Neuronal stem cell (in vitro differentiated cells): ENCODE results near the gene SSR1.

Experiments used
- DNase-seq: peaks from one replicate; pipeline ENCODE4 v3.0.0-alpha.2; 2013; ENCODE audit warnings: low spot score
- H2AFZ ChIP-seq: one replicate; pipeline ENCODE4 v1.6.1; 2013; ENCODE audit warnings: mild to moderate bottlenecking, low read length, inconsistent platforms
- H2AK5ac ChIP-seq: 2 replicates; pipeline ENCODE4 v1.6.1; 2013; ENCODE audit warnings: low read depth, mild to moderate bottlenecking, inconsistent platforms, low read length, moderate library complexity, mixed read lengths
- H2BK120ac ChIP-seq: 2 replicates; pipeline ENCODE4 v1.6.1; 2013; ENCODE audit warnings: low read depth, mild to moderate bottlenecking, inconsistent platforms, low read length, moderate library complexity, mixed read lengths
- H2BK12ac ChIP-seq: one replicate; pipeline ENCODE4 v1.6.1; 2013; ENCODE audit warnings: low read length, inconsistent platforms
- H2BK15ac ChIP-seq: 2 replicates; pipeline ENCODE4 v1.6.1; 2013; ENCODE audit warnings: mild to moderate bottlenecking, low read length, inconsistent platforms, mixed read lengths
- H2BK5ac ChIP-seq: one replicate; pipeline ENCODE4 v1.6.1; 2013; ENCODE audit warnings: inconsistent platforms, mild to moderate bottlenecking, low read length, moderate library complexity
- H3K14ac ChIP-seq: one replicate; pipeline ENCODE4 v1.6.1; 2013; ENCODE audit warnings: low read length, inconsistent platforms
- H3K18ac ChIP-seq: 2 replicates; pipeline ENCODE4 v1.6.1; 2013; ENCODE audit warnings: low read length, inconsistent platforms
- H3K23ac ChIP-seq: 2 replicates; pipeline ENCODE4 v1.6.1; 2013; ENCODE audit warnings: low read depth, mild to moderate bottlenecking, mixed read lengths, low read length, inconsistent platforms; ENCODE audit not compliant: poor library complexity
- H3K27ac ChIP-seq: replicated peaks from 3 replicates; pipeline ENCODE4 v1.5.1; 2013; ENCODE audit warnings: low read length, inconsistent platforms
- H3K27me3 ChIP-seq, 3 experiments: 2 replicates each; pipeline ENCODE4 v1.6.1; 2013; ENCODE audit warnings: low read length in 3 of 3, mild to moderate bottlenecking in 2 of 3, inconsistent platforms in 1 of 3, low read depth in 1 of 3, mixed read lengths in 1 of 3, moderate library complexity in 1 of 3; ENCODE audit not compliant: control insufficient read depth in 3 of 3, insufficient read depth in 3 of 3
- H3K36me3 ChIP-seq, 2 donors: replicated peaks in 1 of 2; 2 replicates each; pipeline ENCODE4 v1.6.1; 2013; ENCODE audit warnings: low read length in 2 of 2; ENCODE audit not compliant: control insufficient read depth in 2 of 2, insufficient read depth in 2 of 2
- H3K4ac ChIP-seq: 2 replicates; pipeline ENCODE4 v1.6.1; 2013; ENCODE audit warnings: inconsistent platforms, mild to moderate bottlenecking, low read length, moderate library complexity
- H3K4me1 ChIP-seq, 2 donors: 1 replicate in 1 of 2; 2 replicates in 1 of 2; pipeline ENCODE4 v1.6.1; 2013; ENCODE audit warnings: low read length in 2 of 2, low read depth in 1 of 2; ENCODE audit not compliant: control insufficient read depth in 2 of 2, insufficient read depth in 1 of 2
- H3K4me2 ChIP-seq: one replicate; pipeline ENCODE4 v1.6.1; 2013; ENCODE audit warnings: mild to moderate bottlenecking, low read length, inconsistent platforms; ENCODE audit not compliant: insufficient read depth, poor library complexity, severe bottlenecking
- H3K4me3 ChIP-seq, 2 donors: 2 replicates each; pipeline ENCODE4 v1.5.1; 2013; ENCODE audit warnings: low read length in 2 of 2, mild to moderate bottlenecking in 2 of 2, inconsistent platforms in 1 of 2, moderate library complexity in 1 of 2
- H3K79me1 ChIP-seq: one replicate; pipeline ENCODE4 v1.6.1; 2013; ENCODE audit warnings: low read depth, mild to moderate bottlenecking, inconsistent platforms, low read length, moderate library complexity
- H3K9ac ChIP-seq: one replicate; pipeline ENCODE4 v1.6.1; 2013; ENCODE audit warnings: mild to moderate bottlenecking, low read depth, low read length, inconsistent platforms; ENCODE audit not compliant: poor library complexity
- H3K9me3 ChIP-seq, 2 donors: replicated peaks in 1 of 2; 2 replicates each; pipeline versions ENCODE3 to v1.6.1; 2013; ENCODE audit warnings: low read length in 2 of 2, mild to moderate bottlenecking in 2 of 2, inconsistent platforms in 1 of 2, low read depth in 1 of 2, mixed read lengths in 1 of 2, moderate library complexity in 1 of 2; ENCODE audit not compliant: control insufficient read depth in 2 of 2, insufficient read depth in 1 of 2
- H4K8ac ChIP-seq: one replicate; pipeline ENCODE4 v1.6.1; 2013; ENCODE audit warnings: low read depth, mild to moderate bottlenecking, inconsistent platforms, low read length, moderate library complexity
- H4K91ac ChIP-seq: one replicate; pipeline ENCODE4 v1.6.1; 2013; ENCODE audit warnings: low read length, low read depth, mild to moderate bottlenecking, inconsistent platforms; ENCODE audit not compliant: poor library complexity
- WGBS, 2 donors: extraction: QIAGEN DNeasy Blood & Tissue Kit; methylation state at CpG; one replicate each; pipeline ENCODE4 v1.1.7; 2013; ENCODE audit warnings: missing lambda C conversion rate in 2 of 2, mixed read lengths in 1 of 2; ENCODE audit not compliant: insufficient read length in 2 of 2, insufficient replicate concordance in 1 of 2; ENCODE audit errors: extremely low coverage in 2 of 2; 5-methylcytosine and 5-hydroxymethylcytosine counted together

SSR1 gene

DNA sequence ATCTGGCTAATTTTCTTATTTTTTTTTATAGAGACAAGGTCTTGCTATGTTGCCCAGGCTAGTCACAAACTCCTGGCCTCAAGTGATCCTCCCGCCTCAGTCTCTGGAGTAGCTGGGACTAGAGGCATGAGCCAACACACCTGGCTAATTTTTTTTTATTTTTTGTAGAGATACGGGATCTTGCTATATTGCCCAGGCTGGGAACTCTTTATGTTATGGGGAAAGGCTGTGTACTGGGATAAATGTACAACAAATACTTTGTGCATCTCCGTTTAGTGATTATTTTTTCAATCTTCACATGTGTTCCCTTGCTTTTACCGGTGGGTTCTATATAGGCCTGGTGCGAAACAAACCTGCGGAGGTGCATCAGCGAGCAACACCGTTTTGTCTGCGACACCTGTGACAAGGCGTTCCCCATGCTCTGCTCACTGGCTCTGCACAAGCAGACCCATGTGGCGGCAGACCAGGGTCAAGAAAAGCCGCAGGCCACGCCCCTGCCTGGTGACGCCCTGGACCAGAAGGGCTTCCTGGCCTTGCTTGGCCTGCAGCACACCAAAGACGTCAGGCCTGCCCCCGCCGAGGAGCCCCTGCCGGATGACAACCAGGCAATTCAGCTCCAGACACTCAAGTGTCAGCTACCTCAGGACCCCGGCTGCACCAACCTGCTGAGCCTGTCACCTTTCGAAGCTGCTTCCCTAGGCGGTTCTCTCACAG lies 84.2 kb downstream of the SSR1 start:
- Histone ChIP-seq H3K14ac (no peak overlapping the region), H3K9me3 (no peaks in the 10 kb centered on the region), H3K79me1 (peaks cover 5% of the 10 kb centered on the region), H4K8ac (no peak overlapping the region), H3K27me3 (no peaks in the 10 kb centered on the region), H2AFZ (no peak overlapping the region), H2BK12ac (no peak overlapping the region), H3K4me1 (peaks cover 4 to 6% of the 10 kb centered on the region in 2 donors), H3K4me2 (no peak overlapping the region), H3K4me3 (no peak overlapping the region), H2BK120ac (no peak overlapping the region), H3K23ac (peak overlapping the region; percentile 86), H4K91ac (no peak overlapping the region), H2BK15ac (no peak overlapping the region), H2BK5ac (no peak overlapping the region), H2AK5ac (no peak overlapping the region), H3K27ac (no peak overlapping the region), H3K9ac (no peak overlapping the region), H3K18ac (peak overlapping the region; percentile 23), H3K4ac (no peak overlapping the region), H3K36me3 (peaks cover 15 to 83% of the 10 kb centered on the region in 2 donors)
- WGBS, 2 donors = no CpG with 5 or more reads among the region's 21 CpGs
- DNase-seq = no peak

DNA sequence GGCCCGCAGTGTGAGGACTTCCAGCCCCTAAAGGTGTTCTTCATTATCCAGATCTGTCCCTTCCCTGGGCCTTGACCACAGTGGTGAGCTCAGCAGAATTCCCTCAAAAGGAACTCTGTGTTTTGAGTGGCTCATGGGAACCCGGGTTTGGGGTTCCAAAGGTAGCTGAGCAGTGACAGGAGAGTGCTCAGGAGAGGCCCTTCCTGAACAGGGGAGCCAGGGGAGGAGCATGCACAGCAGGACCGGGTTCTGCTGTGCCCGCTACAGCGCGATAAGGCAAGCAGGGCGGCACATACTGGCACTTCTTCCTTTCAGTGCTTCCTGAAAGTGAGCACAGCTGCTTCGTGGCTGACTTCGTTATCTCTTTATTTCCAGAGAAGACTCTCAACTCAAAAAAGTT lies 88.3 kb downstream of the SSR1 start:
- H2AFZ ChIP-seq = no peak overlapping the region
- WGBS, 2 donors = no CpG with 5 or more reads among the region's 9 CpGs
- H3K79me1 ChIP-seq = no peaks in the 10 kb centered on the region
- no peak overlapping the region for H3K4me3 ChIP-seq
- no peak overlapping the region for H3K4ac ChIP-seq
- no peak overlapping the region for H3K23ac ChIP-seq
- no peaks in the 10 kb centered on the region for H3K27me3 ChIP-seq
- no peak for DNase-seq
- H3K9me3 ChIP-seq = no peaks in the 10 kb centered on the region
- no peak overlapping the region for H2BK120ac ChIP-seq
- H3K36me3 ChIP-seq = peaks cover 8 to 63% of the 10 kb centered on the region in 2 donors
- no peak overlapping the region for H3K9ac ChIP-seq
- no peak overlapping the region for H3K27ac ChIP-seq
- no peak overlapping the region for H2BK5ac ChIP-seq
- H2BK12ac ChIP-seq = no peak overlapping the region
- H3K14ac ChIP-seq = no peak overlapping the region
- no peak overlapping the region for H3K18ac ChIP-seq
- no peak overlapping the region for H4K91ac ChIP-seq
- no peak overlapping the region for H2AK5ac ChIP-seq
- H3K4me2 ChIP-seq = no peak overlapping the region
- no peak overlapping the region for H4K8ac ChIP-seq
- no peak overlapping the region for H2BK15ac ChIP-seq
- peaks cover 3 to 4% of the 10 kb centered on the region in 2 donors for H3K4me1 ChIP-seq

DNA sequence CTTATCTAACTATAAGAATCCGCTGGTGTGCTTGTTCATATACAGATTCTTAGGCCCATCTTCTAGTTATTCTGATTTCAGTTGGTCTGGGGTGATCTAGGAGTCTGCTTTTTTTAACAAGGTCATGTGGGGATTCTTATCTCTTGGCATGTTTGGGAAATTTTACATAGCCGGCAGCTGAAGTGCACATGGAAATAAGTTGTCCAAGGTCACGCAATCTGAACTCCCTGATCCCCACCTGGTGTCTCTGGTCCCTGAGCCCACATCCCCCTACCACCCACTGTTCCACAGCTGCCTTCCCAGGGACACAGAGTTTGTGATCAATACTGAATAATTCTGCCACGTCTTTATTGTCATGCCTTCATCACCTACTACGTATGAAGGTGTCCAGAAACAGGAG lies 90.8 kb downstream of the SSR1 start:
- no peak overlapping the region for H3K9ac ChIP-seq
- H3K4me1 ChIP-seq = peaks cover 4 to 6% of the 10 kb centered on the region in 2 donors
- no peak overlapping the region for H2AK5ac ChIP-seq
- H4K8ac ChIP-seq = no peak overlapping the region
- no peak for DNase-seq
- no peak overlapping the region for H2BK15ac ChIP-seq
- H3K27ac ChIP-seq = no peak overlapping the region
- no peaks in the 10 kb centered on the region for H3K9me3 ChIP-seq
- no peak overlapping the region for H2BK12ac ChIP-seq
- H4K91ac ChIP-seq = no peak overlapping the region
- no CpG with 5 or more reads among the region's 5 CpGs for WGBS, 2 donors
- H2AFZ ChIP-seq = no peak overlapping the region
- H2BK120ac ChIP-seq = no peak overlapping the region
- H3K36me3 ChIP-seq = peaks cover 2 to 57% of the 10 kb centered on the region in 2 donors
- H3K4me3 ChIP-seq = no peak overlapping the region
- H3K27me3 ChIP-seq = no peaks in the 10 kb centered on the region
- no peak overlapping the region for H3K4ac ChIP-seq
- no peak overlapping the region for H3K23ac ChIP-seq
- no peak overlapping the region for H3K18ac ChIP-seq
- H3K79me1 ChIP-seq = no peaks in the 10 kb centered on the region
- no peak overlapping the region for H3K14ac ChIP-seq
- H2BK5ac ChIP-seq = no peak overlapping the region
- H3K4me2 ChIP-seq = no peak overlapping the region

DNA sequence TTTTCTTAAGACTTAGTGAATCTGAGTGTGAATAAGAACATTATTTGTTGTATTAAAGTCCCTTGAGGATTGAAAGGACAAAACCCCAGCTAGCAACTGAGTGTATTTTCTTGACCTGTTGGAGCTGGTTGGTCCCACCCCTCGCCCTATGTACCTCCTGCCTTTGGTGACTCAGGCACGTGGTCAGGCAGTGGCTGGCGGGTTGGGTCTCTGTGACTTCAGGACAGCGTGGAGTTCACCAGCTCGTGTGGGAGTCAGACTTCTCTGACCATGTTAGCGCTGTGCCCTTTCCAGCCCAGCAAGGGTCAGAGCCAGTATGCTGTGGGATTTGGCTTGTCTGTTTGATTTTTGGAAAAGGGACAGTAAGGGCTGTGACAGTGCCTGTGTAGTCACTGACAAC lies 93.7 kb downstream of the SSR1 start:
- Histone ChIP-seq H3K9me3 (no peaks in the 10 kb centered on the region), H3K4me2 (no peak overlapping the region), H2BK5ac (no peak overlapping the region), H3K4me3 (no peak overlapping the region), H3K23ac (no peak overlapping the region), H3K27me3 (no peaks in the 10 kb centered on the region), H3K27ac (no peak overlapping the region), H2BK120ac (no peak overlapping the region), H3K4me1 (peaks cover 0 to 15% of the 10 kb centered on the region in 2 donors), H3K36me3 (peaks cover 2 to 60% of the 10 kb centered on the region in 2 donors), H3K79me1 (no peaks in the 10 kb centered on the region), H2AFZ (no peak overlapping the region), H4K8ac (no peak overlapping the region), H3K18ac (no peak overlapping the region), H2AK5ac (no peak overlapping the region), H2BK15ac (no peak overlapping the region), H2BK12ac (no peak overlapping the region), H4K91ac (no peak overlapping the region), H3K9ac (no peak overlapping the region), H3K4ac (no peak overlapping the region), H3K14ac (no peak overlapping the region)
- WGBS, 2 donors = no CpG with 5 or more reads among the region's 6 CpGs
- no peak for DNase-seq
